Measurements from ENCODE around the gene CPNE7. TPM values are rescaled to one million over a fixed set of nuclear protein-coding genes. Genes with fewer than 3 reads are reported as not detected.
"Not testable (repeated sequence)": the region's sequence is repeated elsewhere in the genome, so short reads cannot be mapped to it uniquely, and the experiment has no call there.

The CPNE7 gene
- total RNA-seq, 2 donors from 2014 or later, result 4.7 to 8.2 TPM

DNA sequence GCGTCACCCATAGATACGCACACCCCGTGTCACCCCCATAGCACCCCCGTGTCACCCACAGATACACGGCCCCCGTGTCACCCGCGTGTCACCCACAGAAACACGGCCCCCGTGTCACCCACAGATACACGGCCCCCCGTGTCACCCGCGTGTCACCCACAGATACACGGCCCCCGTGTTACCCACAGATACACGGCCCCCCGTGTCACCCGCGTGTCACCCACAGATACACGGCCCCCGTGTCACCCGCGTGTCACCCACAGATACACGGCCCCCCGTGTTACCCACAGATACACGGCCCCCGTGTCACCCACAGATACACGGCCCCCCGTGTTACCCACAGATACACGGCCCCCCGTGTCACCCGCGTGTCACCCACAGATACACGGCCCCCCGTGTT lies 12.1 kb downstream of the CPNE7 start:
- ATAC-seq; H3K9me3 ChIP-seq (ENCODE audit: control insufficient read depth, low read length, poor library complexity, severe bottlenecking); H3K4me1 Mint-ChIP-seq; H3K27me3 Mint-ChIP-seq; H3K27ac Mint-ChIP-seq; DNase-seq; H3K36me3 Mint-ChIP-seq (ENCODE audit: low read depth); H3K4me3 Mint-ChIP-seq: not testable (repeated sequence)

DNA sequence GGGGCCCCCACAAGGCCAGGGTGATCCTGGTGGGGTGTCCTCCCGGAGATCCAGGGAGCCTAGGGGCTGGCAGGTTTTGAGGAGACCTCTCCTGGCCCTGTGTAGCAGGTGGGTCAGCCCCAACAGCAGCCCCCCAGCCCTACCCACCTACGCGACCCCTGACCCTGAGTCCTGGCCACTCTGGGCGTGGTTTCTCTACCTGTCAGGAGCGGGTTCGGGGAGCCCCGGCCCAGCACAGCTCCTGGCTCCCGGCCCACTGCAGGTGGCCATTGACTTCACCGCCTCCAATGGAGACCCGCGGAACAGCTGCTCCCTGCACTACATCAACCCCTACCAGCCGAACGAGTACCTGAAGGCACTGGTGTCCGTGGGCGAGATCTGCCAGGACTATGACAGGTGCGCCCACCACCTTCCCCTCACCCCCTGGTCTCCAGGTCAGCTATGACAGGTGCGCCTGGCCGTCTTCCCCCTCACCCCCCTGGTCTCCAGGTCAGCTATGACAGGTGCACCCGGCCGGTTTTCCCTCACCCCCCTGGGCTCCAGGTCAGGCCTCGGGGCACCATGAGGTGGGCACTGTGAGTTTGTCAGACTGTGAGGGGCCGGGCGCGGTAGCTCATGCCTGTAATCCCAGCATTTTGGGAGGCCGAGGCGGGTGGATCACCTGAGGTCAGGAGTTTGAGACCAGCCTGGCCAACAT lies 13.0 kb downstream of the CPNE7 start:
- H3K27ac Mint-ChIP-seq, result no peak overlapping the region
- no peaks in the 10 kb centered on the region for H3K36me3 Mint-ChIP-seq (ENCODE audit: low read depth)
- no peak for ATAC-seq
- DNase-seq, result no peak
- no peaks in the 10 kb centered on the region for H3K27me3 Mint-ChIP-seq
- H3K4me3 Mint-ChIP-seq, result no peak overlapping the region
- peaks cover 3% of the 10 kb centered on the region for H3K4me1 Mint-ChIP-seq
- no peaks in the 10 kb centered on the region for H3K9me3 ChIP-seq (ENCODE audit: control insufficient read depth, low read length, poor library complexity, severe bottlenecking)

DNA sequence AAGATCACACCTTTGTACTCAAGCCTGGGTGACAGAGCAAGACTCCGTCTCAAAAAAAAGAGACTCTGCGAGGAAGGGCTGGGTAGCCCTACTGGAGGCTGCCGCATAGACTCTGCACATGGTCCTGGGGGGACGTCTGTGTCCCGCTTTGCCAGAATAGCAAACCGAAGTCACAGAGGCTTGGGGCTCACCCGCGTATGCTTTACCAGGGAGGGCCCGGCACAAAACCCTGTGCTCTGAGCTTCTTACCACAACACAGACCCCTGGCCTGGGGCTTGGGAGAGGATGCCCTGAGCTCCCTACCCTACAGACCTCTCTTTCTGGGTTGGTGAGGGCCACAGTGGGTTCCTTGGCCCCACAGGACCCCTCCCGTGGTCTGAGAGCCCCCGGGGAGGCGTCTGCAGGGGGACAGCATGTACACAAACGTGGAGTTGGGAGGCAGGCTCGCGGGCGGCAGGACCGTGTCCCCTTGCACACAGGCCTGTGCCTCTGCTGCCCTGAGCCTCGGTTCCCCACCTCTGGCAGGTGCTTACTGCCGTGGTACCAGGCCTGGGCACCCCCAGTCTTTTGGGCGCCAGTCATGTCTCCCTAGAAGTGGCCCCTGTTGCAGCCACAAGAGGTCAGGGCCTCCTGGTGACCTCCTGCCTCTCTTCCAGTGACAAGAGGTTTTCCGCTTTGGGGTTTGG lies 13.8 kb downstream of the CPNE7 start:
- H3K36me3 Mint-ChIP-seq (ENCODE audit: low read depth), result no peaks in the 10 kb centered on the region
- H3K27me3 Mint-ChIP-seq, result no peaks in the 10 kb centered on the region
- DNase-seq (no peak), ATAC-seq (no peak)
- peaks cover 10% of the 10 kb centered on the region for H3K4me1 Mint-ChIP-seq
- H3K9me3 ChIP-seq (ENCODE audit: control insufficient read depth, low read length, poor library complexity, severe bottlenecking), result no peaks in the 10 kb centered on the region
- H3K4me3 Mint-ChIP-seq, result no peak overlapping the region
- no peak overlapping the region for H3K27ac Mint-ChIP-seq

DNA sequence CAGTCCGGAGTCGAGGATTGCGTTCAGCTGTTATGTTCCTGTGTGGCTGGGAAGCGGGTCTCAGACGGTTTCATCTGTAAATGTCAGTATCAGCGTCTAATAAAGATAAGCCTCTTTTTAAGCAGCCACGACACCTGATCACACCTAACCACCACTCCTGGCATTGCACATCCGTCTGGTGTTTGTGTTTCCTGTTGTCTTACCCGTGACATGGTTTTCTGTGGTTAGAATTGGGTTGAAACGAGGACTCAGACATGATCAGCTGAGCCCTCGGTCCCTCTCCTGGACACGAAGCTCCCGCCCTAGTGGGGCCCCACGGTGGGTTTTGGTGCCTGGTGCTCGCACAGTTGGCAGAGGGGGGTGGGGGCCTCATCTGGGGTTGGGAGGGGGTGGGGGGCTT lies 18.3 kb downstream of the CPNE7 start:
- H3K4me3 Mint-ChIP-seq, result peak overlapping the region; percentile 82
- no peaks in the 10 kb centered on the region for H3K36me3 Mint-ChIP-seq (ENCODE audit: low read depth)
- ATAC-seq, result peak; percentile 97
- peak overlapping the region; percentile 95 for H3K27ac Mint-ChIP-seq
- H3K4me1 Mint-ChIP-seq, result peaks cover 14% of the 10 kb centered on the region
- no peaks in the 10 kb centered on the region for H3K9me3 ChIP-seq (ENCODE audit: control insufficient read depth, low read length, poor library complexity, severe bottlenecking)
- peak; percentile 21 to 47 (median 34) for DNase-seq
- H3K27me3 Mint-ChIP-seq, result no peaks in the 10 kb centered on the region

DNA sequence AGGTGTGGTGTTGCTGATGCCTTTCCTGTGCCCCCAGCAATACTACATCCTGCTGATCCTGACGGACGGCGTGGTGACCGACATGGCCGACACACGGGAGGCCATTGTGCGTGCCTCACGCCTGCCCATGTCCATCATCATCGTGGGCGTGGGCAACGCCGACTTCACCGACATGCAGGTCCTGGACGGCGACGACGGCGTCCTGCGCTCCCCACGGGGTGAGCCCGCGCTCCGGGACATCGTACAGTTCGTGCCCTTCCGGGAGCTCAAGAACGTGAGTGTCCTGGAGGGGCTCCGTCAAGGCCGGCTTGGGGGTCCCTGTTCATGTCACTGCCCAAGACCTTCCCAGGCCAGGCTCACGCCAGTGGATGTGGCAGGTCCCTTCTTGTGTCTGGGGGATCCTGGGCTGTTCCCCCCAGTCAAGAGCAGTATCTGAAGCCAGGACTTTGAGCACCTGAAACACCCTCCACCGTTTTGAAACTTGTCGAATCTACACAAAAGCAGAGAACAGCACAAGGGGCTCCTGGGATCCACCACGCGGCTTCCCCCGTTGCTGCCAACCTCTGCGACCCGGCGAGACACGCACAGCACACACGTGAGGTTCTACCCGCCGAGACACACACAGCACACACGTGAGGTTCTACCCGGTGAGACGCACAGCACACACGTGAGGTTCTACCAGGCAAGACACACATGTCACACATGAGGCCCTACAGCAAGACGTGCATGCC lies 19.9 kb downstream of the CPNE7 start:
- H3K27me3 Mint-ChIP-seq, result no peaks in the 10 kb centered on the region
- no peaks in the 10 kb centered on the region for H3K36me3 Mint-ChIP-seq (ENCODE audit: low read depth)
- no peak for DNase-seq
- ATAC-seq, result no peak
- no peak overlapping the region for H3K4me3 Mint-ChIP-seq
- no peaks in the 10 kb centered on the region for H3K9me3 ChIP-seq (ENCODE audit: control insufficient read depth, low read length, poor library complexity, severe bottlenecking)
- peaks cover 17% of the 10 kb centered on the region for H3K4me1 Mint-ChIP-seq
- no peak overlapping the region for H3K27ac Mint-ChIP-seq

DNA sequence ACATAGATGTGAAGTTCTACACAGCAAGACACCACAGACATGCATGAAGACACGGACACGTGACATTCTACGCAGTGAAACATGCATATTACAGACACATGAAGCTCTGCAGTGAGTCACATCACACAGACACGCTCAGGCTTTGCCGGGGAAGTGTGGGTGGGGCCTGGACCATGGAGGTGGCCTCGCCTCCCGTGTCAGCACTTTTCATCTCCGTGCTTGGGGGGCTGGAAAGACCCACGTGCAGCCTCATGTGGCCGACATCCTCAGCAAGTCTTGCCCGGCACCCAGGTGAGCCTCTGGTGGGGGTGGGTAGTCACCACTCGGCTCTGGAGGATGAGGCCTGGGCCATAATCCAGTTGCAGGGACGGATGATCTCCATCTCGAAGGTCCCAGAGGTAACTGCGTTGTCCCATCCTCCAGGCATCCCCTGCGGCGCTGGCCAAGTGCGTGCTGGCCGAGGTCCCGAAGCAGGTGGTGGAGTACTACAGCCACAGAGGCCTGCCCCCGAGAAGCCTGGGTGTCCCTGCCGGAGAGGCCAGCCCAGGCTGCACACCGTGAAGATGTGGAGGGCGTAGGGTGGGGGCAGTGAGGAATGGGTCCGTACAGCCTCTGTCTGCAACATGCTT lies 20.6 kb downstream of the CPNE7 start:
- H3K9me3 ChIP-seq (ENCODE audit: control insufficient read depth, low read length, poor library complexity, severe bottlenecking), result no peaks in the 10 kb centered on the region
- no peak overlapping the region for H3K4me3 Mint-ChIP-seq
- H3K36me3 Mint-ChIP-seq (ENCODE audit: low read depth), result no peaks in the 10 kb centered on the region
- no peak overlapping the region for H3K27ac Mint-ChIP-seq
- peaks cover 17% of the 10 kb centered on the region for H3K4me1 Mint-ChIP-seq
- H3K27me3 Mint-ChIP-seq, result no peaks in the 10 kb centered on the region
- DNase-seq (no peak), ATAC-seq (no peak)

DNA sequence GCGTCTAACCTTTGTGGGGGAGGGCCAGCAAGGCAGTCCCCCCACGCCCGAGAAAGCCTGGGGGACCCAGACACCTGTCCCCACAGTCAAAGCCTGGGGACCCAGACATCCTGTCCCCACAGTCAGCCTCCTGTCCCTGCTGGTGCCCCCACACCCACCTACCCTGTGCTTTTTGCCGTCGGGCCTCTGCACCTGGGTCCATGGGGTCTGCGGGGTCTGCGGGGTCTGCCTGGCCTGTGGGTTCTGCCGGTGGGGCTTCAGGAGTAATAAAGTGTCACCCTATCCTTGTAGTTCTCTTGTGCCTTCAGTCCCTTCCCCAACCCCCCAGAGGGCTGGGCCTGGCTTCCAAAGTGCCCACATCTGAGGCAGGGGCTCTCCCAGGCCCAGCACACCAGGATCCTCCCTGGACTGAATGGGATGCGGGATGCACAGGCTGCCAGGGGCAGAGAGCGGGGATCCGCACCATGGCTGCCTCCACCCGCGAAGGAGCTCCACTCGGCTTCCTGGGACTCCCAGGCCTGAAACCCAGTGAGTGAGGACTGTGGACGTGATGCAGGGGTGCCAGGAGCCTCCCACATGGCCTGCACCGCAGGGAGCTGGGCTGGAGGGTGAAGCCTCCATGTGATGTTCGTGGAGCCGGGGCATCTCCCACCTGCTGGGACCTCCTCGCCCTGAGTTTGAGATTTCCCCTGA lies 21.5 kb downstream of the CPNE7 start:
- DNase-seq, result no peak
- no peaks in the 10 kb centered on the region for H3K27me3 Mint-ChIP-seq

DNA sequence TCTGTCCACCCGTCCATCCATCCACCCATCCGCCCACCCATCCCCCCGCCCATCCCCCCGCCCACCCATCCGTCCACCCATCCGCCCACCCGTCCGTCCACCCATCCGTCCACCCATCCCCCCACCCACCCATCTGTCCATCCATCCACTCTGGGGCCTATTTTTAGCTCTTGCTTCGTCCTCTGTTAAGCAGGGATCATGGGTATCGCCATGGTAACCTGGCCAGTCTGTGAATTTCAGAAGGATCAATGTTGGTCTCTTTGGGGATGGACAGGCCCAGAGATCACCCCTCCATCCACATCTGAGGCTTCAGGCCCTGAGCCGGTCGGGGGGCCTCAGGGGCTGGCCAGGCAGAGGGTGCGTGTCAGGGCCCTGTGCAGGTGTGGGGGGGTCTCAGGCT lies 22.6 kb downstream of the CPNE7 start:
- H3K9me3 ChIP-seq (ENCODE audit: control insufficient read depth, low read length, poor library complexity, severe bottlenecking), result no peaks in the 10 kb centered on the region
- Mint-ChIP-seq H3K27ac (no peak overlapping the region), H3K27me3 (no peaks in the 10 kb centered on the region), H3K4me1 (peaks cover 26% of the 10 kb centered on the region), H3K36me3 (ENCODE audit: low read depth) (no peaks in the 10 kb centered on the region), H3K4me3 (no peak overlapping the region)
- no peak for DNase-seq
- no peak for ATAC-seq

More for the DNA sequence above, 21.5 kb downstream of the CPNE7 start:
- Mint-ChIP-seq H3K36me3 (ENCODE audit: low read depth) (no peaks in the 10 kb centered on the region), H3K4me3 (no peak overlapping the region), H3K27ac (no peak overlapping the region), H3K4me1 (peaks cover 17% of the 10 kb centered on the region)
- no peaks in the 10 kb centered on the region for H3K9me3 ChIP-seq (ENCODE audit: control insufficient read depth, low read length, poor library complexity, severe bottlenecking)
- no peak for ATAC-seq

DNA sequence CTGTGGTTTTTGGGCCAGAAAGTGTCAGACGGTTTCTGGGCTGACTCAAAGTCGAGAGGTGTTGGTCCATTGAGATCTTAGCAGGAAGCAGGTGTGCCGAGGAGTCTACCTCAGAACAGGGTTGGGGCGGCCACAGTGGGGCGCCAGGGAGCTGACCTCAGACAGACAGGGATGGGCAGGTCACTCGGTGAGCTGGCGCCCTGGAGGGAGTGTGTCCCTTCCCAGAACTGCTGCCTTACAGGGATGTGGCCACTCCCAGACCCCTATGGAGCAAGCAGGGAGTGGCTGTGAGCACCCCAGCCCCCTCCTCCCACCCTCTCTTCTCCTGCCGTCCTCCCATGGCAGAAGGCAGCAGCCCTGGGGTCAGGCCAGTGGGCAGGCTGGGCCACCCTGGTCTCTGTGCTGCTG lies 23.9 kb downstream of the CPNE7 start:
- Mint-ChIP-seq H3K36me3 (ENCODE audit: low read depth) (no peaks in the 10 kb centered on the region), H3K4me1 (peaks cover 16% of the 10 kb centered on the region), H3K27ac (no peak overlapping the region), H3K27me3 (no peaks in the 10 kb centered on the region), H3K4me3 (no peak overlapping the region)
- ATAC-seq, result peak; percentile 59
- DNase-seq, result no peak
- H3K9me3 ChIP-seq (ENCODE audit: control insufficient read depth, low read length, poor library complexity, severe bottlenecking), result no peaks in the 10 kb centered on the region

DNA sequence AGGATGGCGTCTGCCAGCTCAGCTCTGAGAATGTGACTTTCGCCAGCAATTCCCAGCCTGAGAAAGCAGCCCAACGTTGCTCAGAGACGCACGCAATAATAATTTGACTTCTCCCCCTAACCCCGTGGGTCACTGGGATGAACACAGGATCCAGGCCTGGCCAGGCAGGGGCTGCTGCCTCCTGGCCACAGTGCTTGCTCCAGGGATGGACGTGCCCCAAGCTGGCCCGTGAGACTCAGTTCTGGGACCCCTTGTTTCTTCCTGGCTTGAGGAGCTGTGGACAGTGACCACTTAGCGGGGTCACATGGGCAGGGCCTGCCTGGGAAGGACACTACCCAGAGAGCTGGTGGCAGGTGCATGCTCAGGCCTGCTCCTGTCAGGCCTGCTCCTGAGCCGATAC lies 24.3 kb downstream of the CPNE7 start:
- no peak for ATAC-seq
- no peak overlapping the region for H3K27ac Mint-ChIP-seq
- no peaks in the 10 kb centered on the region for H3K9me3 ChIP-seq (ENCODE audit: control insufficient read depth, low read length, poor library complexity, severe bottlenecking)
- H3K36me3 Mint-ChIP-seq (ENCODE audit: low read depth), result no peaks in the 10 kb centered on the region
- H3K27me3 Mint-ChIP-seq, result no peaks in the 10 kb centered on the region
- no peak for DNase-seq
- peaks cover 16% of the 10 kb centered on the region for H3K4me1 Mint-ChIP-seq
- H3K4me3 Mint-ChIP-seq, result no peak overlapping the region

DNA sequence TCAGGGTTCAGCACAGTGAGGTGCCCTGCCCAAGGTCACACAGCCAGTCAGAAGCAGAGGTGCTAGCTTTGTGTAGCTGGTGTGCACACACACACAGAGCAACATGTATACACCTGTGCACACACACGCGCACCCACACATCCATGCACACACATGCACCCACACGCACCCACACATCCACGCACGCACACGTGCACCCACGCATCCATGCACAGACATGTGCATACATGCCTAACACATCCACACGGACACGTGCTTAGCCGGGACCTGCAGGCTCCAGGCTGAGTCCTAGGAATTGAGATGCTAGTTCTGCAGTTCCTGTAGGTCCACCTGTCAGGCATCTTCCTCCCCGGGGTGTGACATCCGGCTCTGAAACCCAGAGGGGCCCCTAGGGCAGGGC lies 24.9 kb downstream of the CPNE7 start:
- Mint-ChIP-seq H3K36me3 (ENCODE audit: low read depth) (no peaks in the 10 kb centered on the region), H3K4me1 (peaks cover 16% of the 10 kb centered on the region), H3K27ac (no peak overlapping the region)

DNA sequence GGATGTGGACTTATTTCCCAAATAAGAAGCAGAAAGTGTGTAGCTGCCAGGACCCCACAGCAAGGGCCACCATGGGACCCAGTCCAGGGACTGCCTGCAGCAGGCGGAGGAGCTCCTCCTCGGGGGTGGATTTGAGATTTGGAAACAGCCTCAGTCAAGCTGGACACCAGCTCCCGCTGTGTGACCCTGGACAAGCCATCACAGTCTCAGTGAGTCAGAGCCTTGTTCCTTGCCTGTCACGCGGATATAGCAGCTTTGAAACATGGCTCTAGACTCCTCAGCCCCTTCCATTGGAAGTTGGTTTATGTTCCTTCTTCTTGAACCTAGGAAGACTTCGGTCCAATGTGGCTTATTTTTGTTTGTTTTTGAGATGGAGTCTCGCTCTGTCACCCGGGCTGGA lies 25.4 kb downstream of the CPNE7 start:
- H3K27ac Mint-ChIP-seq, result no peak overlapping the region
- no peak overlapping the region for H3K4me3 Mint-ChIP-seq
- H3K27me3 Mint-ChIP-seq, result no peaks in the 10 kb centered on the region
- no peaks in the 10 kb centered on the region for H3K36me3 Mint-ChIP-seq (ENCODE audit: low read depth)
- ATAC-seq (no peak), DNase-seq (no peak)
- H3K9me3 ChIP-seq (ENCODE audit: control insufficient read depth, low read length, poor library complexity, severe bottlenecking), result no peaks in the 10 kb centered on the region
- peaks cover 14% of the 10 kb centered on the region for H3K4me1 Mint-ChIP-seq

More for the DNA sequence above, 24.9 kb downstream of the CPNE7 start:
- no peak for ATAC-seq
- no peak overlapping the region for H3K4me3 Mint-ChIP-seq
- H3K27me3 Mint-ChIP-seq, result no peaks in the 10 kb centered on the region
- no peaks in the 10 kb centered on the region for H3K9me3 ChIP-seq (ENCODE audit: control insufficient read depth, low read length, poor library complexity, severe bottlenecking)
- no peak for DNase-seq

DNA sequence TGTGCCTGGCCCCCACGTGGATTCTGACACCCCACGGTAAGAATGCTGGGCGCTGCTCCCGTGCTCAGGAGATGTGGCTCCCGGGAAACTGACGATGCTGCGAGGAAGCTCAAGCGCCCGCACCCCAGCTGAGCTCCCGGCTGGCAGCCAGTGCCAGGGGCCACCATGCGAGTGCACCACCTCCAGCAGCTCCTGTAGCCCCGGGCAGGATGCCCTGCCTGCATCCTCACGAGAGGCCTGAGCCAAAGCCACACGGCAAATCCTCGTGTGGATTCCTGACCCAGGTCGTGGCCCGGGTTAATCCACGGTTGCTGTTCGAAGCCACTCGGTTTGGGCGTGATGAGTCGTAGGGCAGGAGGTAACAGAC lies 26.3 kb downstream of the CPNE7 start:
- Mint-ChIP-seq H3K4me1 (peaks cover 14% of the 10 kb centered on the region), H3K27ac (no peak overlapping the region), H3K27me3 (no peaks in the 10 kb centered on the region), H3K4me3 (peak overlapping the region; percentile 33), H3K36me3 (ENCODE audit: low read depth) (no peaks in the 10 kb centered on the region)
- ATAC-seq, result no peak
- DNase-seq, result no peak
- no peaks in the 10 kb centered on the region for H3K9me3 ChIP-seq (ENCODE audit: control insufficient read depth, low read length, poor library complexity, severe bottlenecking)

Measured in T-helper 17 cell (primary cell).